K562 (cell line): Measurements from ENCODE around the gene MRGPRE.

Experiments used
- ATF3 ChIP-seq, 2 experiments: fragments of 450-650 bp in 1 of 2; sonication (generic) in 1 of 2; formaldehyde crosslinking in 1 of 2; IDR thresholded peaks in 1 of 2; conservative IDR thresholded peaks in 1 of 2; 2 replicates each; pipeline versions ENCODE4 v1.6.1 to v1.8.1; 2016 to 2023; ENCODE audit warnings: mild to moderate bottlenecking in 2 of 2, moderate library complexity in 2 of 2, inconsistent platforms in 1 of 2, missing genetic modification reagents in 1 of 2
- CTCF ChIP-seq, 3 experiments: IDR thresholded peaks in 2 of 3; conservative IDR thresholded peaks in 1 of 3; 2 replicates each; pipeline ENCODE4 v1.5.1; 2011 to 2012; ENCODE audit warnings: low read length in 3 of 3, mild to moderate bottlenecking in 3 of 3, control low read depth in 2 of 3, improper control_type of control experiment in 1 of 3, inconsistent platforms in 1 of 3, low read depth in 1 of 3, mixed read lengths in 1 of 3, moderate library complexity in 1 of 3; ENCODE audit not compliant: insufficient read depth in 2 of 3
- PHF8 ChIP-seq: fragments of 200-600 bp; sonication (generic); IDR thresholded peaks from 2 replicates; pipeline ENCODE4 v1.6.1; 2012; ENCODE audit warnings: mixed run types, mild to moderate bottlenecking, inconsistent platforms, low read length, moderate library complexity, borderline replicate concordance
- POLR2AphosphoS2 ChIP-seq: IDR thresholded peaks from 2 replicates; pipeline ENCODE4 v1.6.1; 2012; ENCODE audit warnings: low read length, improper control_type of control experiment
- PPARD ChIP-seq: fragments of 250-450 bp; sonication (Bioruptor Pico); IDR thresholded peaks from 2 replicates; pipeline ENCODE4 v1.8.0; 2022; ENCODE audit warnings: inconsistent platforms, mild to moderate bottlenecking, moderate library complexity
- TOE1 ChIP-seq, 2 experiments: fragments of 450-650 bp in 1 of 2; sonication (generic) in 1 of 2; formaldehyde crosslinking in 1 of 2; IDR thresholded peaks; 2 replicates each; pipeline versions ENCODE4 v1.7.1 to v1.8.0; 2016 to 2022; ENCODE audit warnings: borderline replicate concordance in 2 of 2, mild to moderate bottlenecking in 2 of 2, antibody characterized with exemption in 1 of 2, inconsistent platforms in 1 of 2, low read depth in 1 of 2, missing genetic modification reagents in 1 of 2, moderate library complexity in 1 of 2
- ZNF184 ChIP-seq: sonication (generic); formaldehyde crosslinking; IDR thresholded peaks from 2 replicates; pipeline ENCODE4 v1.5.0; 2020; ENCODE audit warnings: missing genetic modification reagents
- ZNF780A ChIP-seq: fragments of 250-450 bp; sonication (Bioruptor Pico); IDR thresholded peaks from 2 replicates; pipeline ENCODE4 v1.5.0; 2021; ENCODE audit warnings: mild to moderate bottlenecking
- TF ChIP-seq, protein P1 (sequence below): sonication (generic); formaldehyde crosslinking; IDR thresholded peaks from 2 replicates; pipeline ENCODE4 v1.8.1; 2023; ENCODE audit warnings: mild to moderate bottlenecking, missing genetic modification reagents
- TF ChIP-seq, protein P2 (sequence below): sonication (generic); formaldehyde crosslinking; IDR thresholded peaks from 2 replicates; pipeline ENCODE4 v1.8.1; 2022; ENCODE audit warnings: missing genetic modification reagents

DNA sequence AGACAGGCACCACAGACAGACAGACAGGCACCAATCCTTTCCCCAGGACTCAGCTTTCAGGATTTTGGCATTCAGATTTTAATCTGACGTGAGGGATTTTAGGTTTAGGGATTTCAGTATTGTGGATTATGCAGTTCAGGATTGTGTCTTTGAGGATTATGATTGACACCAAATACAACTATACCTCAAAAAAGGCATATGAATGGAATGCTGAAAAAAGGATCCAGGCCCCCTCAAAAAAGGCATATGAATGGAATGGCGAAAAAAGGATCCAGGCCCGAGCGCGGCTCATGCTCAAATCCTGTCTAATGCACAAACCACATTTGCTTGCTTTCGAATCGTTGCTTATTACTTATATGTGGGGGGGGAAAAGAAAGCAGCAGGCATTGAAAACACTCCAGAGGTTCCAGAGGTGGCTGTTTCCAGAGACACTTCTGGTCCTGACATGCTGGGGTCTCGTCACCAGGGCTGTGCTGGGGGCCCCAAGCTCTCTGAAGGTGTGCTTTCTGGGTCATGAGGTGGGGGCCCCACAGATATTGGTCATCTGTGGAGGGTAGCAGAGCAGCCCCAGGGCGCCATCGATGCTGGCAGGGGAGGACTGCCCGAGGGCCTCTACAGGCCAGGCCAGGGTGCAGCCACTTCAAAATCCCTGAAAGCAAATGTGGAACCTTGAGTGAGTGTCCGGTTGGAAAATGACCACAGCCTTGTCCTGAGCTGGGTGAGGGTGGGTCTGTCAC lies 50.3 kb downstream of the MRGPRE start:
- TF ChIP-seq ZNF780A (no peak), PHF8 (no peak), PPARD (CRISPR knock-in tag) (no peak), ZNF184 (CRISPR knock-in tag) (no peak), CTCF (IDR thresholded peaks at IDR 0.05 in 2 of 3, conservative IDR thresholded peaks at IDR 0.05 in 1 of 3; ENCODE audit: insufficient read depth in 2 of 3, low read depth in 1 of 3, low read length in 3 of 3) (no peak), POLR2AphosphoS2 (no peak), ATF3 (IDR thresholded peaks at IDR 0.05) (no peak), ATF3 (CRISPR knock-in tag; conservative IDR thresholded peaks at IDR 0.05) (no peak), TOE1 (IDR thresholded peaks at IDR 0.05; ENCODE audit: borderline replicate concordance) (no peak), TOE1 (CRISPR knock-in tag; IDR thresholded peaks at IDR 0.05; ENCODE audit: borderline replicate concordance, low read depth) (no peak)
- TF ChIP-seq, protein P1, sequence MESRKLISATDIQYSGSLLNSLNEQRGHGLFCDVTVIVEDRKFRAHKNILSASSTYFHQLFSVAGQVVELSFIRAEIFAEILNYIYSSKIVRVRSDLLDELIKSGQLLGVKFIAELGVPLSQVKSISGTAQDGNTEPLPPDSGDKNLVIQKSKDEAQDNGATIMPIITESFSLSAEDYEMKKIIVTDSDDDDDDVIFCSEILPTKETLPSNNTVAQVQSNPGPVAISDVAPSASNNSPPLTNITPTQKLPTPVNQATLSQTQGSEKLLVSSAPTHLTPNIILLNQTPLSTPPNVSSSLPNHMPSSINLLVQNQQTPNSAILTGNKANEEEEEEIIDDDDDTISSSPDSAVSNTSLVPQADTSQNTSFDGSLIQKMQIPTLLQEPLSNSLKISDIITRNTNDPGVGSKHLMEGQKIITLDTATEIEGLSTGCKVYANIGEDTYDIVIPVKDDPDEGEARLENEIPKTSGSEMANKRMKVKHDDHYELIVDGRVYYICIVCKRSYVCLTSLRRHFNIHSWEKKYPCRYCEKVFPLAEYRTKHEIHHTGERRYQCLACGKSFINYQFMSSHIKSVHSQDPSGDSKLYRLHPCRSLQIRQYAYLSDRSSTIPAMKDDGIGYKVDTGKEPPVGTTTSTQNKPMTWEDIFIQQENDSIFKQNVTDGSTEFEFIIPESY: no peak
- TF ChIP-seq, protein P2, sequence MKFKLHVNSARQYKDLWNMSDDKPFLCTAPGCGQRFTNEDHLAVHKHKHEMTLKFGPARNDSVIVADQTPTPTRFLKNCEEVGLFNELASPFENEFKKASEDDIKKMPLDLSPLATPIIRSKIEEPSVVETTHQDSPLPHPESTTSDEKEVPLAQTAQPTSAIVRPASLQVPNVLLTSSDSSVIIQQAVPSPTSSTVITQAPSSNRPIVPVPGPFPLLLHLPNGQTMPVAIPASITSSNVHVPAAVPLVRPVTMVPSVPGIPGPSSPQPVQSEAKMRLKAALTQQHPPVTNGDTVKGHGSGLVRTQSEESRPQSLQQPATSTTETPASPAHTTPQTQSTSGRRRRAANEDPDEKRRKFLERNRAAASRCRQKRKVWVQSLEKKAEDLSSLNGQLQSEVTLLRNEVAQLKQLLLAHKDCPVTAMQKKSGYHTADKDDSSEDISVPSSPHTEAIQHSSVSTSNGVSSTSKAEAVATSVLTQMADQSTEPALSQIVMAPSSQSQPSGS: no peak
